ENCODE measurements around the gene HDLBP.

The HDLBP gene

DNA sequence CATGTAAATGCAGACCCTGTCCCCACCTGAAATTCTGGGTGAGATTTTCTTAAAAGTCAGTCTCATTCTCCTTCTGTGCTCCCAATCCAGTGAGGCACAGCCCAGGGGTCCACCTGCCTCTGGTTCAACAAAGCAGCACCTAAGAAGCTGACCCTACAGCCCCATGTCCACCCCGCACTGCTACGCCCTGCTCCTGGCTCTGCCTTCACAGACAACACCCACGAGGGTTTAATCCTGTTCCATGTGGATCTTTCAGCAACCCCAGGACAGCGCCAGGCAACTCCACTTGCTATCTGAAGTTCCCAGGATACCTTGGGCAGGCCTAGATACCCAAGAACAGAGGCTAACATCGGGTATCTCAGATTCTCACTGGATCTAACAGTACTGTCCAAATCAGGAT lies 44.9 kb downstream of the HDLBP start:
- no peak overlapping the region for H3K4me3 ChIP-seq (ENCODE audit: low read length)
- no peak for TF ChIP-seq CTCF (conservative IDR thresholded peaks at IDR 0.05; ENCODE audit: low read depth, low read length)

DNA sequence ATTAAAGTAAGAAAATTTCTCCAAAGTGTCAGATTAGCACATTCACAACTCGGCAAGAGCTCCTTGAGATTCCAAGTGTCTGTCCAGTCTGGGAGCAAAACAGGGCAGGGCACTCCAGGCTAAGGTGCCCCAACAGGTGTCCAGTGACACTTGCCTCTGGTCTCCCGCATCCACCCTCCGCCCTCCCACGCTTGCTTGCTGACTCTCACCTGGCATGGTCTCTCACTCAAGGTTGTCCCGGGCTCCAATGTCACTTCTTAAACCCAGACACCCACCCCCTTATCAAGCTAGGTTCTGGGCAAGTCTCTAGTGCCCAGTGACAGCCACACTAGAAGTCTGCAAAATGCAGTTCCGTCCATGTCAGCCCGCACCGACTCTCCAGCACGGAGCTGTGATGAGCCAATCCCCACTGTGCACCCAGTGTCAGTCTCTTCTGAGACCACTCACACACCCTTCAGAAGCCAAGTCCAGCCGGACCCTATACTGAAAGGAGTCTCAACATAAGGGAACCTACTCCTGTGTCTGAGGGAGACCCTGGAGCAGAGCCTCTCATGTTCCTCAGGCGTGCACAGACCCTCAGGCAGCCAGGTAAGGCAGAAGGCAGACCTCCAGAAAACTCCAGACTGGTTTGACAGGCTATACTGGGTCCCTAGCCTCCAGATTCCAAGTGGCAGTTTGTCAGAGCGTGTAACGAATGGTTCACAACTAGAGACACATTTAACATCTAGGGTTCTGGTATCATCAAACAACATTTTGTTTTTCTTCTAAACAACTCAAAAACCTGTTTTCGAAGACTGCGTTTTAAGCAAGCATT lies 45.6 kb downstream of the HDLBP start:
- H3K4me3 ChIP-seq (ENCODE audit: low read length): no peak overlapping the region
- DNase-seq (ENCODE audit: low read depth): no peak
- no peak for TF ChIP-seq CTCF (conservative IDR thresholded peaks at IDR 0.05; ENCODE audit: low read depth, low read length)

More for the DNA sequence above, 44.9 kb downstream of the HDLBP start:
- DNase-seq (ENCODE audit: low read depth): no peak

GRCh38 chr2:241268716-241269445 lies 46.6 kb downstream of the HDLBP start:
- no peak overlapping the region for H3K4me3 ChIP-seq (ENCODE audit: low read length)
- DNase-seq (ENCODE audit: low read depth): no peak
- TF ChIP-seq CTCF (conservative IDR thresholded peaks at IDR 0.05; ENCODE audit: low read depth, low read length): no peak

DNA sequence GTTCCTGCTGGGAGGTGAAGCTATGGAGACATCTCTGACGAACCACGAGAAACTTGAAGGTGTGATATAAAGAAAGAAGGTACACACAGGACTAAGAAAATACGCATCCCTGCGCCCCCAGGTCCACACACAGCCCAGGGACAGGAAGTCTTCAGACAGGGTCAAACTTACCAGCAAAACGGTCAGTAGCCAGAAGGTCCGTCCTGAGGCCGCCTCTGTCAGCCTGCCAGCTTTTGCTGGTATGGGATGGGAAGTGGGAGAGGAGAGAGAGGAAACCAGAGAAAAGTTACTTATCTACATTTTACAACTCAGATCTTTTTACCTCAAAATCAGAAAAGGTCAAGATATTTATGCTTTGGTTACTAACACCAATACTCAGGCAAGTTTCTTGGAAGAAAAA lies 47.2 kb downstream of the HDLBP start:
- DNase-seq (ENCODE audit: low read depth): no peak
- no peak overlapping the region for H3K4me3 ChIP-seq (ENCODE audit: low read length)
- TF ChIP-seq CTCF (conservative IDR thresholded peaks at IDR 0.05; ENCODE audit: low read depth, low read length): no peak

GRCh38 chr2:241267249-241268067 lies 48.0 kb downstream of the HDLBP start:
- TF ChIP-seq CTCF (conservative IDR thresholded peaks at IDR 0.05; ENCODE audit: low read depth, low read length): no peak
- no peak for DNase-seq (ENCODE audit: low read depth)
- H3K4me3 ChIP-seq (ENCODE audit: low read length): no peak overlapping the region

DNA sequence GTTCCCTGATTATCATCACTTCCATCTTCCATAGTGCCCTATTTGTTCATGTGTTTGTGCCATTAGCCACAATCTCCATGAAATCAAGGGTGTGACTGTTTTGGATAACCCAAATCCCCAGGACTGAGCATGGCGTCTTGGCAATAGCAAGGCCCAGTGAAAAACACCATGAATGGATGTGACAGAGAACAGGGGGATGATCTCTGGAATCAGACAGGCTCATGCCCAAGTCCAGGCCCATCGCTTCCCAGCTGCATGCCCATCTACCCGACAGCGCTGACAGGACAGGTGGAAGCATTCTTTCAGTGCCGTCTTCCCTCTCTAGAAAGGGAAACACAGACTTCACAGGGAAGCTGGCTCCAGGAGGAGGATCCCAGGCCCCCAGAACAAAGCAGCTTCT lies 50.0 kb downstream of the HDLBP start:
- no peak for TF ChIP-seq CTCF (conservative IDR thresholded peaks at IDR 0.05; ENCODE audit: low read depth, low read length)
- DNase-seq (ENCODE audit: low read depth): no peak
- H3K4me3 ChIP-seq (ENCODE audit: low read length): no peak overlapping the region

Measured in retinal pigment epithelial cell (primary cell).